ENCODE results near the gene HEATR5A. TPM values are rescaled to one million over a fixed set of nuclear protein-coding genes. Genes with fewer than 3 reads are reported as not detected.
"Not testable (repeated sequence)": the region's sequence is repeated elsewhere in the genome, so short reads cannot be mapped to it uniquely, and the experiment has no call there.

Gene HEATR5A
- total RNA-seq, 4 donors from 2014 or later, result 15.3 to 58.4 (median 38.5) TPM

DNA sequence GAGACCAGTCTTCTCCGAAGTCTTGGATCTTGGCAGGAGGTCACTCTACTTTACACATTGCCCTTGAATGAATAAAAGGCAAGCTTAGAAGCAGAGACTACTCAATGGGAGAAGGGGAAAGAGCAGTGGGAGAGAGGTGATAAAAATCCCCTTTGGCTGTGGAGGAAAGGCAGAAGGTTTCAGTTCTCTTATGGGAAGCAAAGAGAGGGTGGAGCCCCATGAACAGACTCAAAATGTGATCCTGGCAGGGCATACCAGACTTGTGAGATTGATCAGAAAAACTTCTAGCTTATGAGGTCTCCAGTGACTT lies 163.2 kb downstream of the HEATR5A start:
- intact Hi-C loops (cut with DNase I; ENCODE audit: low total_unique reads), result loop anchor here (1.0 kb wide), 1 partner anchor 19 kb away; no protein-coding TSS in a partner anchor
- H3K4me3 ChIP-seq, result no peak overlapping the region
- no peaks in the 10 kb centered on the region for H3K9me3 ChIP-seq
- H3K4me1 ChIP-seq, result peaks cover 0 to 14% (median 10%) of the 10 kb centered on the region in 4 donors
- DNase-seq, result no peak
- H3K36me3 ChIP-seq, result no peaks in the 10 kb centered on the region
- TF ChIP-seq POLR2AphosphoS5 (IDR thresholded peaks at IDR 0.05) (no peak), POLR2A (IDR thresholded peaks at IDR 0.05) (no peak), EP300 (IDR thresholded peaks at IDR 0.05; ENCODE audit: low read depth) (no peak)
- TF ChIP-seq, protein P1, sequence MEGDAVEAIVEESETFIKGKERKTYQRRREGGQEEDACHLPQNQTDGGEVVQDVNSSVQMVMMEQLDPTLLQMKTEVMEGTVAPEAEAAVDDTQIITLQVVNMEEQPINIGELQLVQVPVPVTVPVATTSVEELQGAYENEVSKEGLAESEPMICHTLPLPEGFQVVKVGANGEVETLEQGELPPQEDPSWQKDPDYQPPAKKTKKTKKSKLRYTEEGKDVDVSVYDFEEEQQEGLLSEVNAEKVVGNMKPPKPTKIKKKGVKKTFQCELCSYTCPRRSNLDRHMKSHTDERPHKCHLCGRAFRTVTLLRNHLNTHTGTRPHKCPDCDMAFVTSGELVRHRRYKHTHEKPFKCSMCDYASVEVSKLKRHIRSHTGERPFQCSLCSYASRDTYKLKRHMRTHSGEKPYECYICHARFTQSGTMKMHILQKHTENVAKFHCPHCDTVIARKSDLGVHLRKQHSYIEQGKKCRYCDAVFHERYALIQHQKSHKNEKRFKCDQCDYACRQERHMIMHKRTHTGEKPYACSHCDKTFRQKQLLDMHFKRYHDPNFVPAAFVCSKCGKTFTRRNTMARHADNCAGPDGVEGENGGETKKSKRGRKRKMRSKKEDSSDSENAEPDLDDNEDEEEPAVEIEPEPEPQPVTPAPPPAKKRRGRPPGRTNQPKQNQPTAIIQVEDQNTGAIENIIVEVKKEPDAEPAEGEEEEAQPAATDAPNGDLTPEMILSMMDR (IDR thresholded peaks at IDR 0.05), result no peak
- H3K27ac ChIP-seq, result no peak overlapping the region
- no peaks in the 10 kb centered on the region for H3K27me3 ChIP-seq
- in situ Hi-C loops (cut with MboI; ENCODE audit: low pct_ligation_motif_present in 1 of 4, low pct_unique_long_range_greater_than_20kb in 1 of 4, low sequenced_read_pairs in 3 of 4), result no loop called here
- 96% methylated on average over 1 of the region's 1 CpG; no CpG with 5 or more reads in 1 of the 2 donors for WGBS, 2 donors (ENCODE audit: low coverage in 1 of 2)

DNA sequence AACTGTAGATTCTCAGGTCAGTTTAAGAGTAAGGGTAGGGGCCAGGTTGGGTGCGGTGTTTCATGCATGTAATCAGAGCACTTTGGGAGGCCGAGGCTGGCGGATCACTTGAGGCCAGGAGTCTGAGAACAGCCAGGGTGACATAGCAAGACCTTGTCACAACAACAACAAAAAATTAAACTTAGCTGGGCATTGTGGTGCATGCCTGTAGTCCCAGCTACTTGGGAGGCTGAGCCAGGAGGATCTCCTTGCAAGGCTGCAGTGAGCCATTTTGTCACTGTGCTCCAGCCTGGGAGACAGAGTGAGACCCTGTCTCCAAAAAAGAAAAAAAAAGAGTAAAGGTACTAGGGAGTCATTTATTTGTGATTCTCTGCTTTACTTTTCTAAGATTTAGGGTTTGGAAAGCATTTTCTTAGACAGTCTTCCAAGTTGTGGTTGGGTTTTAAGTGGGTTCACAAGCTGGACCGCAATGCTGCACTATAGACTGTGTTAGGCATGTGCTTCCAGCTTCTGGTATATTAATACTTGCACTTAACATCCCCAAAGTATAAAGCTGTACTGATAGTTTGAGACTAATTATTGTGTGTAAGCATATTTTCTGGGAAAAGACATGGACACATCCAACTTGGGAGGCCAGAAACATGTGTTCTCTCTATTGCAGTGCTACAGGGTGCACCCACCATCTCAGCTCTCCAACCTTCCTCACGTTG lies 163.7 kb downstream of the HEATR5A start:
- H3K27ac ChIP-seq, result no peak overlapping the region
- in situ Hi-C loops (cut with MboI; ENCODE audit: low pct_ligation_motif_present in 1 of 4, low pct_unique_long_range_greater_than_20kb in 1 of 4, low sequenced_read_pairs in 3 of 4) (no loop called here), intact Hi-C loops (cut with DNase I; ENCODE audit: low total_unique reads) (loop anchor here (1.0 kb wide), 1 partner anchor 18 kb away; no protein-coding TSS in a partner anchor)
- H3K4me1 ChIP-seq, result peaks cover 0 to 14% (median 8%) of the 10 kb centered on the region in 4 donors
- no peaks in the 10 kb centered on the region for H3K27me3 ChIP-seq
- H3K4me3 ChIP-seq, result no peak overlapping the region
- no peaks in the 10 kb centered on the region for H3K36me3 ChIP-seq
- no peaks in the 10 kb centered on the region for H3K9me3 ChIP-seq
- no peak for DNase-seq
- WGBS, 2 donors (ENCODE audit: low coverage in 1 of 2), result 76 to 97% methylated on average over 2 to 5 of the region's 5 CpGs
- no peak for TF ChIP-seq POLR2A (IDR thresholded peaks at IDR 0.05)
- TF ChIP-seq POLR2AphosphoS5 (IDR thresholded peaks at IDR 0.05), result no peak
- no peak for TF ChIP-seq EP300 (IDR thresholded peaks at IDR 0.05; ENCODE audit: low read depth)
- TF ChIP-seq, protein P1 (IDR thresholded peaks at IDR 0.05), result no peak

DNA sequence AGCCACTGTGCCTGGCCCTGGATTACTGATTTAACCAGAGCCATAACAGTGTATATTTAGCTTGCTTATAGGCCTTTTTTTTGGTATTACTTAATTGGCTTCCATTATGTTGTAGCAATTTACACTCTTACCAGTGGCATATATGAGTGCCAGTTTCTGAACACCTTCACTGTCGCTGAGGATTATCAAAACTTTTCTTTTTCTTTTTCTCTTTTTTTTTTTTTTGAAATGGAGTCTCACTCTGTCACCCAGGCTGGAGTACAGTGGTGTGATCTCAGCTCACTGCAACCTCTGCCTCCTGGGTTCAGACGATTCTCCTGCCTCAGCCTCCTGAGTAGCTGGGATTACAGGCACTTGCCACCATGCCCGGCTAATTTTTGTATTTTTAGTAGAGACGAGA lies 164.4 kb downstream of the HEATR5A start:
- 89 to 92% methylated on average over 3 to 4 of the region's 4 CpGs for WGBS, 2 donors (ENCODE audit: low coverage in 1 of 2)

DNA sequence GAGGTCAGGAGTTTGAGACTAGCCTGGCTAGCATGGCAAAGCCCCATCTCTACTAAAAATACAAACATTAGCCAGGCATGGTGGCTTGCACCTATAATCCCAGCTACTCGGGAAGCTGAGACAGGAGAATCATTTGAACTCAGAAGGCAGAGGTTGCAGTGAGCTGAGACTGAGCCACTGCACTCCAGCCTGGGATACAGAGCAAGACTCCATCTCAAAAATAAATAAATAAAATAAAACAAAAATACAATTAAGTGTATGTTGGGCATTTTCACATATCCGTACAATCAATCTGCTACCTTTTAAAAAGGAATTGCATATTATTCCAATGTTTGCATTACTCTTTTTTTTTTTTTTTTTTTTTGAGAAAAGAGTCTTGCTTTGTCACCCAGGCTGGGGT lies 165.1 kb downstream of the HEATR5A start:
- Histone ChIP-seq H3K36me3 (no peaks in the 10 kb centered on the region), H3K27me3 (no peaks in the 10 kb centered on the region), H3K27ac (no peak overlapping the region), H3K9me3 (no peaks in the 10 kb centered on the region), H3K4me1 (peaks cover 0 to 13% (median 8%) of the 10 kb centered on the region in 4 donors), H3K4me3 (no peak overlapping the region)
- TF ChIP-seq EP300 (IDR thresholded peaks at IDR 0.05; ENCODE audit: low read depth), result no peak
- TF ChIP-seq POLR2AphosphoS5 (IDR thresholded peaks at IDR 0.05), result no peak
- TF ChIP-seq POLR2A (IDR thresholded peaks at IDR 0.05), result no peak
- TF ChIP-seq, protein P1 (IDR thresholded peaks at IDR 0.05), result no peak
- no peak for DNase-seq
- intact Hi-C loops (cut with DNase I; ENCODE audit: low total_unique reads), result no loop called here
- in situ Hi-C loops (cut with MboI; ENCODE audit: low pct_ligation_motif_present in 1 of 4, low pct_unique_long_range_greater_than_20kb in 1 of 4, low sequenced_read_pairs in 3 of 4), result no loop called here
- 50 to 84% methylated on average over 1 to 2 of the region's 2 CpGs for WGBS, 2 donors (ENCODE audit: low coverage in 1 of 2)

More for the DNA sequence above, 164.4 kb downstream of the HEATR5A start:
- peaks cover 0 to 13% (median 8%) of the 10 kb centered on the region in 4 donors for H3K4me1 ChIP-seq
- H3K36me3 ChIP-seq; H3K27me3 ChIP-seq; H3K4me3 ChIP-seq; in situ Hi-C loops (cut with MboI; ENCODE audit: low pct_ligation_motif_present in 1 of 4, low pct_unique_long_range_greater_than_20kb in 1 of 4, low sequenced_read_pairs in 3 of 4); intact Hi-C loops (cut with DNase I; ENCODE audit: low total_unique reads); H3K9me3 ChIP-seq; DNase-seq; H3K27ac ChIP-seq: not testable (repeated sequence)

Measured in transverse colon (tissue), 4 donors.